ES-I3 (cell line): ENCODE data around the gene SMTNL2.
A peak's percentile ranks its signal among the peaks of the same experiment; 100 is the strongest.

ENCODE experiments used
- H3K36me3 ChIP-seq: 2 replicates; pipeline ENCODE4 v1.6.1; 2013; ENCODE audit warnings: mild to moderate bottlenecking, low read length, control low read depth, moderate library complexity; ENCODE audit not compliant: insufficient read depth
- H3K4me1 ChIP-seq: 2 replicates; pipeline ENCODE4 v1.6.1; 2013; ENCODE audit warnings: mild to moderate bottlenecking, control low read depth, low read length; ENCODE audit not compliant: insufficient read depth
- H3K9ac ChIP-seq: 2 replicates; pipeline ENCODE4 v1.6.1; 2013; ENCODE audit warnings: low read depth, mild to moderate bottlenecking, low read length, moderate library complexity
- H3K9me3 ChIP-seq: 2 replicates; pipeline ENCODE4 v1.6.1; 2013; ENCODE audit warnings: mild to moderate bottlenecking, low read length, moderate library complexity; ENCODE audit not compliant: control insufficient read depth, insufficient read depth

The SMTNL2 gene

GRCh38 chr17:4551141-4551540, 33.2 kb upstream of the SMTNL2 start:
- H3K9me3 ChIP-seq = no peaks in the 10 kb centered on the region
- peaks cover 10% of the 10 kb centered on the region; the same call in 1 of the 2 replicates for H3K4me1 ChIP-seq
- H3K9ac ChIP-seq = no peak overlapping the region
- H3K36me3 ChIP-seq = peaks cover 31% of the 10 kb centered on the region

GRCh38 chr17:4551796-4552525, 32.4 kb upstream of the SMTNL2 start:
- Histone ChIP-seq H3K4me1 (peaks cover 12% of the 10 kb centered on the region; the same call in 1 of the 2 replicates), H3K9ac (no peak overlapping the region), H3K9me3 (no peaks in the 10 kb centered on the region), H3K36me3 (peaks cover 30% of the 10 kb centered on the region)

GRCh38 chr17:4553669-4554068, 30.7 kb upstream of the SMTNL2 start:
- Histone ChIP-seq H3K9ac (peak overlapping the region; percentile 83; the same call in 1 of the 2 replicates), H3K4me1 (peaks cover 12% of the 10 kb centered on the region; the same call in 1 of the 2 replicates), H3K9me3 (no peaks in the 10 kb centered on the region), H3K36me3 (peaks cover 20% of the 10 kb centered on the region)

- Histone ChIP-seq H3K9ac (peak overlapping the region; percentile 83), H3K9me3 (no peaks in the 10 kb centered on the region), H3K36me3 (peaks cover 14% of the 10 kb centered on the region), H3K4me1 (peaks cover 9% of the 10 kb centered on the region; the same call in 1 of the 2 replicates)
These were observed 29.8 kb upstream of the SMTNL2 start for GRCh38 chr17:4554441-4554996.

GRCh38 chr17:4554997-4555799, 29.1 kb upstream of the SMTNL2 start, which contains the start of gene MYBBP1A:
Gene MYBBP1A, minus strand, starts transcription at chr17:4555384. Its CDS starts 60 bp downstream, at chr17:4555324.
- Histone ChIP-seq H3K9me3 (no peaks in the 10 kb centered on the region), H3K9ac (peak within 1 kb of the TSS; percentile 83), H3K4me1 (peaks cover 12% of the 10 kb centered on the region; the same call in 1 of the 2 replicates), H3K36me3 (peaks cover 9% of the 10 kb centered on the region)

- H3K36me3 ChIP-seq = peaks cover 9% of the 10 kb centered on the region
- H3K4me1 ChIP-seq = peaks cover 15% of the 10 kb centered on the region; the same call in 1 of the 2 replicates
- H3K9ac ChIP-seq = peak overlapping the region; percentile 83
- H3K9me3 ChIP-seq = no peaks in the 10 kb centered on the region
These were observed 28.2 kb upstream of the SMTNL2 start for GRCh38 chr17:4555873-4556759.

GRCh38 chr17:4556996-4557395, 27.3 kb upstream of the SMTNL2 start:
- Histone ChIP-seq H3K9me3 (no peaks in the 10 kb centered on the region), H3K4me1 (peaks cover 15% of the 10 kb centered on the region; the same call in 1 of the 2 replicates), H3K9ac (no peak overlapping the region), H3K36me3 (peaks cover 9% of the 10 kb centered on the region; the same call in 1 of the 2 replicates)

- Histone ChIP-seq H3K9me3 (no peaks in the 10 kb centered on the region), H3K4me1 (peaks cover 15% of the 10 kb centered on the region; the same call in 1 of the 2 replicates), H3K9ac (no peak overlapping the region), H3K36me3 (peaks cover 9% of the 10 kb centered on the region; the same call in 1 of the 2 replicates)
These were observed 26.5 kb upstream of the SMTNL2 start for GRCh38 chr17:4557626-4558346.

- 0 out of 2 replicates have a peak, but pooled peaks cover 2% of the 10 kb centered on the region for H3K36me3 ChIP-seq
- peaks cover 15% of the 10 kb centered on the region; the same call in 1 of the 2 replicates for H3K4me1 ChIP-seq
- H3K9me3 ChIP-seq = no peaks in the 10 kb centered on the region
- H3K9ac ChIP-seq = no peak overlapping the region
These were observed 25.9 kb upstream of the SMTNL2 start for GRCh38 chr17:4558347-4558971.

GRCh38 chr17:4559139-4559791, 25.1 kb upstream of the SMTNL2 start:
- Histone ChIP-seq H3K9ac (no peak overlapping the region), H3K36me3 (no peaks in the 10 kb centered on the region), H3K9me3 (no peaks in the 10 kb centered on the region), H3K4me1 (peaks cover 11% of the 10 kb centered on the region; the same call in 1 of the 2 replicates)

GRCh38 chr17:4559966-4560365, 24.4 kb upstream of the SMTNL2 start:
- no peaks in the 10 kb centered on the region for H3K36me3 ChIP-seq
- H3K9me3 ChIP-seq = no peaks in the 10 kb centered on the region
- H3K4me1 ChIP-seq = peaks cover 10% of the 10 kb centered on the region; the same call in 1 of the 2 replicates
- no peak overlapping the region for H3K9ac ChIP-seq

GRCh38 chr17:4560421-4560820, 23.9 kb upstream of the SMTNL2 start, which contains the start of gene GGT6:
Gene GGT6, minus strand, starts transcription at chr17:4560577. Its CDS starts 56 bp downstream, at chr17:4560521.
- no peaks in the 10 kb centered on the region for H3K36me3 ChIP-seq
- H3K4me1 ChIP-seq = peaks cover 10% of the 10 kb centered on the region; the same call in 1 of the 2 replicates
- H3K9me3 ChIP-seq = no peaks in the 10 kb centered on the region
- H3K9ac ChIP-seq = no peak within 1 kb of the TSS
